HepG2 (cell line): ENCODE measurements around the gene HMCN2. TPM values are rescaled to one million over a fixed set of nuclear protein-coding genes. Genes with fewer than 3 reads are reported as not detected.

Source experiments
- KIAA2018 ChIP-seq: sonication (generic); formaldehyde crosslinking; IDR thresholded peaks from 2 replicates; pipeline ENCODE4 v1.5.0; 2020; ENCODE audit warnings: mild to moderate bottlenecking, missing genetic modification reagents, borderline replicate concordance
- KLF13 ChIP-seq: sonication (generic); formaldehyde crosslinking; IDR thresholded peaks from 2 replicates; pipeline ENCODE4 v1.4.0; 2020; ENCODE audit warnings: mild to moderate bottlenecking, missing genetic modification reagents
- MTERF4 ChIP-seq: sonication (generic); formaldehyde crosslinking; IDR thresholded peaks from 2 replicates; pipeline ENCODE4 v1.8.0; 2023; ENCODE audit warnings: mild to moderate bottlenecking, missing genetic modification reagents
- NFKBIZ ChIP-seq: IDR thresholded peaks from 2 replicates; pipeline ENCODE4 v1.6.1; 2018; ENCODE audit warnings: missing genetic modification reagents, missing compliant biosample characterization
- ZBTB38 ChIP-seq: sonication (generic); formaldehyde crosslinking; IDR thresholded peaks from 2 replicates; pipeline ENCODE4 v1.5.1; 2020; ENCODE audit warnings: mild to moderate bottlenecking, missing genetic modification reagents
- ZNF318 ChIP-seq: sonication (generic); formaldehyde crosslinking; IDR thresholded peaks from 2 replicates; pipeline ENCODE4 v1.4.0; 2020; ENCODE audit warnings: mild to moderate bottlenecking, missing genetic modification reagents
- ZNF383 ChIP-seq: sonication (generic); formaldehyde crosslinking; IDR thresholded peaks from 2 replicates; pipeline ENCODE4 v1.4.0; 2020; ENCODE audit warnings: missing genetic modification reagents, mild to moderate bottlenecking, borderline replicate concordance
- ZNF441 ChIP-seq: sonication (generic); formaldehyde crosslinking; IDR thresholded peaks from 2 replicates; pipeline ENCODE4 v1.7.0; 2021; ENCODE audit warnings: missing genetic modification reagents, borderline replicate concordance
- ZNF513 ChIP-seq: sonication (generic); formaldehyde crosslinking; conservative IDR thresholded peaks from 2 replicates; pipeline ENCODE4 v1.5.0; 2020; ENCODE audit warnings: missing genetic modification reagents
- polyA plus RNA-seq, 8 experiments: library from polyadenylated mRNA; depleted of rRNA in 3 of 8; stranded (reverse) in 7 of 8; unstranded in 1 of 8; fragments of >200 nt; fragmentation: Illumina TruSeq in 4 of 8; extraction: Trizol in 4 of 8; gene quantifications; 2 replicates each; pipeline versions ENCODE4 v1.2.1 to v1.2.3, GENCODE V29; 2011 to 2016; ENCODE audit warnings: low read depth in 4 of 8, missing spikeins in 1 of 8, mixed read lengths in 1 of 8; ENCODE audit not compliant: insufficient read depth in 1 of 8
- total RNA-seq, 5 experiments: library from RNA; depleted of rRNA; stranded (reverse); fragments of >200 nt; fragmentation: Illumina TruSeq; extraction: Trizol; gene quantifications; 2 replicates each; pipeline ENCODE4 v1.2.3, GENCODE V29; 2016; ENCODE audit warnings: low read depth in 1 of 5

The HMCN2 gene
- total and polyA plus RNA-seq, 2 of the 13 experiments (the other 11 are each of a cell fraction or from before 2014, with no cell fraction given) = 0.09 TPM; not detected in 1

- TF ChIP-seq MTERF4 (CRISPR knock-in tag) = peak; percentile 75; the same call in 1 of the 2 replicates
- TF ChIP-seq KLF13 (CRISPR knock-in tag) = no peak
- TF ChIP-seq KIAA2018 = no peak
- no peak for TF ChIP-seq ZNF383 (CRISPR knock-in tag)
- TF ChIP-seq ZNF513 (CRISPR knock-in tag) = no peak
- peak; percentile 99 for TF ChIP-seq ZNF318 (CRISPR knock-in tag)
- peak; percentile 82 for TF ChIP-seq ZNF441 (CRISPR knock-in tag)
- TF ChIP-seq ZBTB38 = peak; percentile 71; the same call in 1 of the 2 replicates
- TF ChIP-seq NFKBIZ = peak; percentile 99
These were observed 184.9 kb downstream of the HMCN2 start (continued) for GRCh38 chr9:130450344-130451003.
